Cardiac fibroblast (primary cell): ENCODE data around the gene TBC1D24.
A peak's percentile ranks its signal among the peaks of the same experiment; 100 is the strongest.

Experiments used
- DNase-seq, 2 donors: peaks; one replicate each; pipeline versions ENCODE4 v3.0.0 to v3.0.0-alpha.2; 2010; ENCODE audit warnings: low read depth in 2 of 2
- H3K4me3 ChIP-seq, 2 donors: replicated peaks in 1 of 2; 1 replicate in 1 of 2; 2 replicates in 1 of 2; pipeline ENCODE4 v1.5.1; 2011; ENCODE audit warnings: low read depth in 2 of 2, low read length in 2 of 2, mild to moderate bottlenecking in 2 of 2, moderate library complexity in 1 of 2
- CTCF ChIP-seq: IDR thresholded peaks from one replicate; pipeline ENCODE4 v1.5.1; 2011; ENCODE audit warnings: low read depth, mild to moderate bottlenecking, low read length, inconsistent platforms

TBC1D24 gene

GRCh38 chr16:2462031-2462866 is 12.7 kb upstream of the TBC1D24 start:
- no peak overlapping the region for H3K4me3 ChIP-seq
- DNase-seq, result no peak
- no peak for TF ChIP-seq CTCF

GRCh38 chr16:2464333-2464732 is 10.6 kb upstream of the TBC1D24 start:
- no peak for DNase-seq
- no peak for TF ChIP-seq CTCF
- H3K4me3 ChIP-seq, result no peak overlapping the region

- DNase-seq, result peak in 1 of 2 donors; percentile 20
- peak; percentile 43 for TF ChIP-seq CTCF
- no peak overlapping the region for H3K4me3 ChIP-seq
Measured at GRCh38 chr16:2465653-2466415, 9.1 kb upstream of the TBC1D24 start.

- H3K4me3 ChIP-seq, result peak overlapping the region in 1 of 2 donors; percentile 49
- no peak for DNase-seq
- TF ChIP-seq CTCF, result no peak
Measured at GRCh38 chr16:2466667-2467527, 8.0 kb upstream of the TBC1D24 start.

GRCh38 chr16:2467528-2468232 is 7.2 kb upstream of the TBC1D24 start:
- peak overlapping the region; percentile 32 to 49 for H3K4me3 ChIP-seq
- DNase-seq, result peak; percentile 59 to 76
- TF ChIP-seq CTCF, result no peak

- DNase-seq, result no peak
- no peak for TF ChIP-seq CTCF
- peak overlapping the region; percentile 32 to 49 for H3K4me3 ChIP-seq
Measured at GRCh38 chr16:2468233-2468724, 6.6 kb upstream of the TBC1D24 start.
